Measurements from ENCODE around the gene A2M. TPM values are rescaled to one million over a fixed set of nuclear protein-coding genes. Genes with fewer than 3 reads are reported as not detected.
"Not testable (repeated sequence)": the region's sequence is repeated elsewhere in the genome, so short reads cannot be mapped to it uniquely, and the experiment has no call there.

Gene A2M
- total RNA-seq = not detected in 2 replicates

DNA sequence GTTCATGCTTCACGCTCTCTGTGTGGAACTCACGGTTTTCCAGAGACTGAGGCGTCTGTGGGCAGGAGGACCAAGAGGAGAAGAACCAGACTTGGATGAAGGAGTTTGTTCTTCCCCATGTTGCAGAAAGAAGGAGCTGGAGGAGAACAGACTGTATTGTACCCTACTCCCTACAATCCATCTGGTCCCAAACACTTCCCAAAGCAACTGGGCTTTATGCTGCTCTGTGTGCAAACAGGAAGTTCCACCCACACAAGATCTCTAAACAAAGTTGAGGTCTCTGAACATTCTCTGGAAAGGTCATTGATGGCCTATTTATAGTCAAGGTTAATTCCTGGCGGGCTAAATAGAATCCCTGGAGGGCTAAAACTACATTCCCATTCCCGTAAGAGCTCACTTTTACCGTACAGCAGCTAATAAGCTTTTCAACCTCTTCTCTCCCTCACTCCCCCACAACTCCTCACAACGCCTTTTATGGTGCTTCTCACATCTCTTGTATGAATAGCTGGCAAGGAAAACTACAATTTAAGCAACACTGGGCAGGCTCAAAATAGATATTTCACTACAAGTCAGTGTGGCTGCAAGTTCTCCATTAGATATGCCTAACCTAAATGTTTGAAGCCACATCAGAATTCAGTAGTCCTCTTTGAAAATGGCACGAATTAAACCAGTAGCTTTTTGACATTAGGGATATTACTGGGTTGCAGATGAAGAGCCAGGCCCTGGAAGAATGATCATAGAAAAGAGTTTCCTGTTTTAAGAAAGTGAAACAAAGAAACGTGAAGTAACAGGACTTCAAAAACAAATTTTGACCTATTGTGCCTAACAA lies at the start of gene A2M:
Gene A2M (minus strand): TSS at position 189 of the 829 bp plus-strand sequence. CDS start 70 bp downstream, at position 119.
- Mint-ChIP-seq H3K27me3 (peaks cover 2% of the 10 kb centered on the region), H3K27ac (no peak within 1 kb of the TSS), H3K36me3 (ENCODE audit: low read depth) (no peaks in the 10 kb centered on the region), H3K4me1 (peaks cover 5% of the 10 kb centered on the region), H3K9me3 (no peaks in the 10 kb centered on the region), H3K4me3 (no peak within 1 kb of the TSS)
- DNase-seq = peak; percentile 11
- intact Hi-C loops (cut with micrococcal nuclease) = no loop called here

DNA sequence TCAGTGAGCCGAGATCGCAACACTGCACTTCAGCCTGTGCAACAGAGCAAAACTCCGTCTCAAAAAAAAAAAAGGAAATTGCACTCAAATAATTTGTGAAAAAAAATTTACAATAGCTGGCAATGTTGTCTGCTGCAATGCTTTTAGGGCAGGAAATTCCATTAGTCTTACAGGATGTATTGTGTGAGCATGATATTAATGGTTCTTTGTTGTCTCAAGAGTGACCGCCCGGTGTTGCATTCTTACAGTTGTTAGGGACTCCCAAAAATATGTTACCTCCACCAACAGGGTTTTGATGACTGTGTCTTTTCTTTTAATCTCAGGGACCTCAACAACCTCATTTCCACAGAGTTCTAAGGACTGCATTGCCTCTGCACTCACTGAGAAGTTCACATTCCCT lies 47.7 kb upstream of the A2M start:
- intact Hi-C loops (cut with micrococcal nuclease) = no loop called here
- H3K9me3 Mint-ChIP-seq = no peaks in the 10 kb centered on the region

GRCh38 chr12:9156119-9156518 lies 40.4 kb upstream of the A2M start:
- no peaks in the 10 kb centered on the region for H3K36me3 Mint-ChIP-seq (ENCODE audit: low read depth)
- no peaks in the 10 kb centered on the region for H3K4me1 Mint-ChIP-seq
- no peaks in the 10 kb centered on the region for H3K27me3 Mint-ChIP-seq
- H3K9me3 Mint-ChIP-seq = no peaks in the 10 kb centered on the region
- peak; percentile 28 for DNase-seq
- intact Hi-C loops (cut with micrococcal nuclease) = no loop called here
- H3K27ac Mint-ChIP-seq = no peak overlapping the region
- H3K4me3 Mint-ChIP-seq = no peak overlapping the region

More for the DNA sequence above, 47.7 kb upstream of the A2M start:
- H3K4me1 Mint-ChIP-seq = no peaks in the 10 kb centered on the region
- no peak for DNase-seq
- H3K4me3 Mint-ChIP-seq = no peak overlapping the region
- no peak overlapping the region for H3K27ac Mint-ChIP-seq
- H3K36me3 Mint-ChIP-seq (ENCODE audit: low read depth) = no peaks in the 10 kb centered on the region
- H3K27me3 Mint-ChIP-seq = no peaks in the 10 kb centered on the region

DNA sequence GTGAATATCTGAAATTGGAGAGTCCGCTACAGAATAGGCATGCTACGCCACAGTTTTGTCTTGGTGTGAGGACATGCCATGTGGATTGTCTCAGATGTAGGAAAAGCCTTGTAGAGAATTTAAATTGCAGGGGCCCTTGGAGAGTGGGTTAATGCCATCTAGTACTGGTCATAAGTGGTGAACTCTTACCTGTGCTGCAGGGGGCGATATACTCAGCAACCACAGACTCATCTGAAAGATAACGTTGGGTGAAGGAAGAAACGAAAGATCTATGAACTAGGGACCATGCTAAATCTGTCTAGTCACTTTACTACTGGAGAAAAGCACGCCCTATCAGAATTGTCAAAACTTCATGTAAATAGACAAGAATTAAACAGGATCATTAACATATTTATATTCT lies 33.7 kb upstream of the A2M start:
- Mint-ChIP-seq H3K4me3 (no peak overlapping the region), H3K27ac (no peak overlapping the region), H3K27me3 (no peaks in the 10 kb centered on the region), H3K36me3 (ENCODE audit: low read depth) (no peaks in the 10 kb centered on the region), H3K4me1 (peaks cover 7% of the 10 kb centered on the region), H3K9me3 (peaks cover 11% of the 10 kb centered on the region)
- no peak for DNase-seq
- intact Hi-C loops (cut with micrococcal nuclease) = no loop called here

GRCh38 chr12:9148926-9149325 lies 33.2 kb upstream of the A2M start:
- intact Hi-C loops (cut with micrococcal nuclease) = no loop called here
- H3K27me3 Mint-ChIP-seq = no peaks in the 10 kb centered on the region
- H3K4me3 Mint-ChIP-seq = no peak overlapping the region
- peaks cover 7% of the 10 kb centered on the region for H3K4me1 Mint-ChIP-seq
- no peaks in the 10 kb centered on the region for H3K36me3 Mint-ChIP-seq (ENCODE audit: low read depth)
- DNase-seq = no peak
- H3K9me3 Mint-ChIP-seq = peaks cover 15% of the 10 kb centered on the region
- no peak overlapping the region for H3K27ac Mint-ChIP-seq

- peaks cover 22% of the 10 kb centered on the region for H3K9me3 Mint-ChIP-seq
- no peak for DNase-seq
- H3K36me3 Mint-ChIP-seq (ENCODE audit: low read depth) = no peaks in the 10 kb centered on the region
- no peak overlapping the region for H3K27ac Mint-ChIP-seq
- H3K4me3 Mint-ChIP-seq = no peak overlapping the region
- no peaks in the 10 kb centered on the region for H3K27me3 Mint-ChIP-seq
- intact Hi-C loops (cut with micrococcal nuclease) = no loop called here
- peaks cover 7% of the 10 kb centered on the region for H3K4me1 Mint-ChIP-seq
These were observed 31.7 kb upstream of the A2M start for GRCh38 chr12:9147461-9147860.

DNA sequence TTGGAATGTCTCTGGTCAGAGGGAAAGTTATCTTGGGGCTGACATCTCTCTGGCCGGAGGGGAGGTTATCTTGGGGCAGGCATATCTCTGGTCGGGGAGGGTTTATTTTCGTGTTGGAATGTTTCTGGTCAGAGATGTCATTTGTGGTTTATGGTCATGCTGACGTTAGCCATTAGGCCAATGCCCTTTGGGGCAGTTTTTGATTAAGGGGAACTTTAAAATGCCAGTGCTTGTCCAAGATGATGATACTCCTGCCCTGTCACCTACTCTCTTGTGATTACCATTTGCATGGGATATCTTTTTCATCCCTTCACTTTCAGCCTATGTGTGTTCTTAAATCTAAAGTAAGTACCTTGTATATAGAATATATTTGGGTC lies 29.0 kb upstream of the A2M start:
- Mint-ChIP-seq H3K27ac (no peak overlapping the region), H3K27me3 (peaks cover 3% of the 10 kb centered on the region), H3K4me1 (peaks cover 7% of the 10 kb centered on the region), H3K4me3 (no peak overlapping the region), H3K36me3 (ENCODE audit: low read depth) (no peaks in the 10 kb centered on the region), H3K9me3 (peaks cover 22% of the 10 kb centered on the region)
- intact Hi-C loops (cut with micrococcal nuclease) = no loop called here
- no peak for DNase-seq

DNA sequence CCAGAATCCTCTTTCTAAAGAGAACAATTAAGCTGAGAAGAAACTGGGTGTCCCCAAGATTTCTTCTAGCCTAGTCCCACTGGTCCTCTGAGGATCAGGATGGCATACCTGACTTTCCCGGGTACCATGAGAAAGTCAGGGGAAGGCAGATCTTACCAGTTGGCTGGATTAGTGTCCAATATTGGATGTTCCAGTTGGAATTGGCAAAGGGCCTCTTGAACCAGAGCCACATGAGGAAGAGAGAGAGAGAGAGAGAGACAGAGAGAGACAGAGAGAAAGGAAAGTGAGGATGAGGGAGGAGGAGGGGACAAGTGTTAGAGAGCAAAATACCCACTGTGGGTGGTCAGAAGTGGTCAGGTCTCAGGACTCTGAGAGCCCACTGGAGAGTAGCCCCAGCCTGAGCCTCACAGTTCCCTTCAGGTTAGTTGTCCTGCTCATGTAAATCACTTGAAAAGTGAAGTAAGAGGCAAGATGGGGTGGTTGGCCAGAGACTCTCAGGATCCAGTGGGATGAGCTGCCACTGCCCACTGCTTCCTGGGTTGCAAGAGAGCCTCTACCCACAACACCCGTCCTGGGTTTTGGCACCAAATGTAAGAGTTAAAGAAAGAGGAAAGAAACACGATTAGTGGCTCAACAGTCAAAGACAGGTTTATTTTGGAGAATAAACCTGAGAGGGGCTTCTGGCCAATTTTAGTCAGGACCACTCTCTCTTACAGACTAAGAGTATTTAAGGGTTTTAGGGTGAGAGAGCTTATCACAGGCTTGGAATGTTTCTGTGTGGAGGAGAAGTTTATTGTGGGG lies 28.4 kb upstream of the A2M start:
- Mint-ChIP-seq H3K9me3 (peaks cover 22% of the 10 kb centered on the region), H3K4me1 (peaks cover 7% of the 10 kb centered on the region), H3K4me3 (no peak overlapping the region), H3K36me3 (ENCODE audit: low read depth) (no peaks in the 10 kb centered on the region), H3K27ac (no peak overlapping the region), H3K27me3 (peaks cover 4% of the 10 kb centered on the region)
- no peak for DNase-seq
- intact Hi-C loops (cut with micrococcal nuclease) = no loop called here

GRCh38 chr12:9143137-9143536 lies 27.4 kb upstream of the A2M start:
- H3K4me3 Mint-ChIP-seq = no peak overlapping the region
- no peak for DNase-seq
- no peak overlapping the region for H3K27ac Mint-ChIP-seq
- H3K9me3 Mint-ChIP-seq = peaks cover 22% of the 10 kb centered on the region
- peaks cover 7% of the 10 kb centered on the region for H3K4me1 Mint-ChIP-seq
- intact Hi-C loops (cut with micrococcal nuclease) = no loop called here
- H3K27me3 Mint-ChIP-seq = peaks cover 5% of the 10 kb centered on the region
- no peaks in the 10 kb centered on the region for H3K36me3 Mint-ChIP-seq (ENCODE audit: low read depth)

DNA sequence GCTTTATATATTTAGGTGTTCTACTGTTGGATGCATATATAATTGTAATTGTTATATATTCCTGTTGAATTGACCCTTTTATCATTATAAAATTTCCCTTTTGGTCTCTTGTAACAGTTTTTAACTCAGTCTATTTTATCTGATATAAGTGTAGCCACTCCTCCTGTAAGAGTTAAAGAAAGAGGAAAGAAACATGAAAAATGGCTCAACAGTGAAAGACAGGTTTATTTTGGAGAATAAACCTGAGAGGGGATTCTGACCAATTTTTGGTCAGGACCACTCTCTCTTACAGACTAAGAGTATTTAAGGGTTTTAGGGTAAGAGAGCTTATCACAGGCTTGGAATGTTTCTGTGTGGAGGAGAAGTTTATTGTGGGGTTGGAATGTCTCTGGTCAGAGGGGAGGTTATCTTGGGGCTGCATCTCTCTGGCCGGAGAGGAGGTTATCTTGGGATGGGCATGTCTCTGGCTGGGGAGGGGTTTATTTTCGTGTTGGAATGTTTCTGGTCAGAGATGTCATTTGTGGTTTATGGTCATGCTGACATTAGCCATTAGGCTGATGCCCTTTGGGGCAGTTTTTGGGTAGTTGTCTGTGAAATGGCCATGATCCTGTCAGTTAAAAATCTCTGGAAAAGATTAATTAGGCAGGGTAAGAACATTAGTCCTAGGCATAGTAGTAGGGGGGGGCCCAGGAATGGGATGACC lies 24.0 kb upstream of the A2M start:
- H3K27me3 Mint-ChIP-seq; H3K4me3 Mint-ChIP-seq; H3K36me3 Mint-ChIP-seq (ENCODE audit: low read depth); H3K27ac Mint-ChIP-seq; intact Hi-C loops (cut with micrococcal nuclease); H3K4me1 Mint-ChIP-seq: not testable (repeated sequence)
- H3K9me3 Mint-ChIP-seq = peaks cover 15% of the 10 kb centered on the region
- DNase-seq = peak; percentile 21

- Mint-ChIP-seq H3K4me1 (no peaks in the 10 kb centered on the region), H3K27me3 (peaks cover 5% of the 10 kb centered on the region), H3K9me3 (no peaks in the 10 kb centered on the region), H3K4me3 (no peak overlapping the region), H3K27ac (no peak overlapping the region), H3K36me3 (ENCODE audit: low read depth) (no peaks in the 10 kb centered on the region)
- DNase-seq = peak; percentile 10
- intact Hi-C loops (cut with micrococcal nuclease) = no loop called here
These were observed 20.2 kb upstream of the A2M start for GRCh38 chr12:9135903-9136310.

GRCh38 chr12:9134981-9135628 lies 19.4 kb upstream of the A2M start:
- H3K36me3 Mint-ChIP-seq (ENCODE audit: low read depth) = no peaks in the 10 kb centered on the region
- no peak for DNase-seq
- H3K4me1 Mint-ChIP-seq = no peaks in the 10 kb centered on the region
- no peak overlapping the region for H3K4me3 Mint-ChIP-seq
- intact Hi-C loops (cut with micrococcal nuclease) = no loop called here
- peaks cover 5% of the 10 kb centered on the region for H3K27me3 Mint-ChIP-seq
- no peaks in the 10 kb centered on the region for H3K9me3 Mint-ChIP-seq
- no peak overlapping the region for H3K27ac Mint-ChIP-seq

- no peaks in the 10 kb centered on the region for H3K36me3 Mint-ChIP-seq (ENCODE audit: low read depth)
- no peaks in the 10 kb centered on the region for H3K9me3 Mint-ChIP-seq
- peak; percentile 20 for DNase-seq
- H3K27ac Mint-ChIP-seq = no peak overlapping the region
- intact Hi-C loops (cut with micrococcal nuclease) = no loop called here
- no peak overlapping the region for H3K4me3 Mint-ChIP-seq
- H3K27me3 Mint-ChIP-seq = no peaks in the 10 kb centered on the region
- no peaks in the 10 kb centered on the region for H3K4me1 Mint-ChIP-seq
These were observed 17.6 kb upstream of the A2M start for GRCh38 chr12:9133216-9133916.

Data from activated CD4-positive, alpha-beta T cell treated with anti-CD3 and anti-CD28 coated beads, Interleukin-2, amount 10 ng/mL, durations not matched to agents 24 days and 14 days (primary cell).